Panc1 (cell line): ENCODE results near the gene KCTD6.

Source experiments
- CTCF ChIP-seq: fragments of 450-650 bp; IDR thresholded peaks from 2 replicates; pipeline ENCODE4 v1.5.1; 2017; ENCODE audit warnings: mild to moderate bottlenecking
- POLR2AphosphoS5 ChIP-seq: IDR thresholded peaks from 2 replicates; pipeline ENCODE4 v1.6.1; 2012; ENCODE audit warnings: mild to moderate bottlenecking, low read depth, low read length, moderate library complexity
- REST ChIP-seq, 2 experiments: IDR thresholded peaks; 2 replicates each; pipeline ENCODE4 v1.6.1; 2011 to 2012; ENCODE audit warnings: low read depth in 2 of 2, control low read depth in 1 of 2, low read length in 1 of 2, mild to moderate bottlenecking in 1 of 2, moderate library complexity in 1 of 2; ENCODE audit not compliant: insufficient read depth in 1 of 2

DNA sequence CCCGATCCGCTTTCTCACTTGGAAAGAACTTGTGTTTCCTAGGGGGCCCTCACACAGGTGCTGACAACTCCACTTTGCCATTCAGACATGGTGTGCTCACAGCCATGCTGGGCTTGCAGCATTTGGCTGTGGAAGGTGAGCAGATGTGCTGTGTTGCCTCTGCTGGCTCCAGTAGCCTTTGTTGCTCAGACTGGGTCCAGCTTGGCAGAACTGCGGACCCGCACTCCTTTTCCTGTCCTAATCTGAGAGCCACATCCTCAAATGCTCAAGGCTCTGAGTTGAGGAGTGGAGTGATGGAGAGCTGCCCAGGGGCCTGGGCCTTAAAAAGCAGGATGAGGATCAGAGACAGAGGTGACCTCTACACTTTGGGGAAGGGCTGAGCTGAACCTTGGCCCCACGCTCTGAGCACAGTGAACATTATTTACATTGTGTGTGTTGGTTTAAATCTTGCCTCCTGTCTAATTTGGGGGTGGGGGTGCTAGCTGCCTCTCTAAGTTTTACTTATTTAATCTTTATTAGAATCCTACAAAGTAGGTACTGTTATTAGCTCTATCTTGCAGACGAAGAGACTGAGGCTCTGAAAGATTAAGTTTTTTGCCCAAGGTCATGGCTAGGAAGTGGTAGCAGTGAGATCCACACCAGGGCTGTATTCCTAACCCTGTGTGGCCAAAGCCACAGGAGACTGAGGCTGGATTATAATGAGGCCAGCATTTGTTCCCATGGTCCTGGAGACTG lies 27.9 kb downstream of the KCTD6 start:
- TF ChIP-seq CTCF (no peak), POLR2AphosphoS5 (no peak), REST (IDR thresholded peaks at IDR 0.05; ENCODE audit: insufficient read depth in 1 of 2, low read depth in 2 of 2, low read length in 1 of 2) (no peak)
